Smooth muscle cell (in vitro differentiated cells): Measurements from ENCODE around the gene CCM2L. TPM values are rescaled to one million over a fixed set of nuclear protein-coding genes. Genes with fewer than 3 reads are reported as not detected.
A peak's percentile ranks its signal among the peaks of the same experiment; 100 is the strongest.

Experiments
- DNase-seq: peaks from one replicate; lab custom pipeline; 2025; ENCODE audit not compliant: unreplicated experiment; lab: John Stamatoyannopoulos, UW
- H2AFZ ChIP-seq: fragments of 200-600 bp; sonication (generic); 2 replicates; pipeline ENCODE4 v1.6.0; 2016; ENCODE audit warnings: antibody characterized with exemption, low read depth, mild to moderate bottlenecking
- H3F3A ChIP-seq: fragments of 200-600 bp; sonication (generic); 2 replicates; pipeline ENCODE4 v1.6.0; 2017; ENCODE audit warnings: antibody characterized with exemption, low read depth
- H3K27ac ChIP-seq: fragments of 200-600 bp; sonication (generic); 2 replicates; pipeline ENCODE4 v1.5.1; 2016; ENCODE audit warnings: low read depth, mild to moderate bottlenecking
- H3K27me3 ChIP-seq: fragments of 200-600 bp; sonication (generic); 2 replicates; pipeline ENCODE4 v1.6.1; 2016; ENCODE audit warnings: low read depth, mild to moderate bottlenecking
- H3K36me3 ChIP-seq: fragments of 200-600 bp; sonication (generic); 2 replicates; pipeline ENCODE4 v1.5.1; 2016; ENCODE audit warnings: low read depth
- H3K4me1 ChIP-seq: fragments of 200-600 bp; sonication (generic); 2 replicates; pipeline ENCODE4 v1.5.1; 2016; ENCODE audit warnings: low read depth
- H3K4me2 ChIP-seq: fragments of 200-600 bp; sonication (generic); 2 replicates; pipeline ENCODE4 v1.6.0; 2016; ENCODE audit warnings: mild to moderate bottlenecking
- H3K4me3 ChIP-seq: fragments of 200-600 bp; sonication (generic); 2 replicates; pipeline ENCODE4 v1.5.1; 2016; ENCODE audit warnings: mild to moderate bottlenecking
- H3K79me2 ChIP-seq: fragments of 200-600 bp; sonication (generic); 2 replicates; pipeline ENCODE4 v1.6.0; 2016; ENCODE audit warnings: low read depth, mild to moderate bottlenecking
- H3K9ac ChIP-seq: fragments of 200-600 bp; sonication (generic); 2 replicates; pipeline ENCODE4 v1.6.0; 2016; ENCODE audit warnings: low read depth
- H3K9me3 ChIP-seq: fragments of 200-600 bp; sonication (generic); replicated peaks from 2 replicates; pipeline ENCODE4 v1.5.1; 2016; ENCODE audit warnings: low read depth
- H4K20me1 ChIP-seq: fragments of 200-600 bp; sonication (generic); 2 replicates; pipeline ENCODE4 v1.6.0; 2016; ENCODE audit warnings: low read depth
- CTCF ChIP-seq: fragments of 200-600 bp; sonication (generic); IDR thresholded peaks from 2 replicates; pipeline ENCODE4 v1.5.1; 2017; ENCODE audit warnings: borderline replicate concordance, mild to moderate bottlenecking, antibody characterized with exemption; ENCODE audit not compliant: insufficient read depth, poor library complexity, severe bottlenecking
- WGBS: methylation state at CpG from one replicate; pipeline ENCODE4 v1.1.7; 2016; ENCODE audit warnings: low lambda C conversion rate; 5-methylcytosine and 5-hydroxymethylcytosine counted together
- polyA plus RNA-seq: library from polyadenylated mRNA; unstranded; fragments of >200 nt; fragmentation: Nextera tagmentation; extraction: Ambion mirVana; gene quantifications from 2 replicates; pipeline ENCODE4 v1.2.1, GENCODE V29; 2016
- total RNA-seq: library from RNA; depleted of rRNA; stranded (reverse); fragments of >200 nt; gene quantifications from 2 replicates; pipeline ENCODE4 v1.2.3, GENCODE V29; 2014

Gene CCM2L
- total and polyA plus RNA-seq, 2 experiments from 2014 or later, result 0.27 TPM; not detected in 1

- Histone ChIP-seq H3K9ac (no peak overlapping the region), H3F3A (no peaks in the 10 kb centered on the region), H3K9me3 (no peaks in the 10 kb centered on the region), H2AFZ (no peak overlapping the region), H3K27me3 (no peaks in the 10 kb centered on the region), H3K4me1 (peaks cover 5% of the 10 kb centered on the region), H3K36me3 (no peaks in the 10 kb centered on the region), H3K4me3 (no peak overlapping the region), H3K27ac (peak overlapping the region; percentile 77), H3K79me2 (no peaks in the 10 kb centered on the region), H3K4me2 (peak overlapping the region; percentile 5), H4K20me1 (no peaks in the 10 kb centered on the region)
- WGBS, result 93% methylated on average over 2 of the region's 2 CpGs
- no peak for DNase-seq
- no peak for TF ChIP-seq CTCF
Measured at GRCh38 chr20:32068174-32068573, 57.9 kb downstream of the CCM2L start.

- H3K9ac ChIP-seq, result no peak overlapping the region
- H4K20me1 ChIP-seq, result no peaks in the 10 kb centered on the region
- H3K4me1 ChIP-seq, result peaks cover 5% of the 10 kb centered on the region
- H2AFZ ChIP-seq, result no peak overlapping the region
- peak overlapping the region; percentile 46 for H3K27ac ChIP-seq
- H3K4me3 ChIP-seq, result peak overlapping the region; percentile 1
- no peak for DNase-seq
- peak overlapping the region; percentile 67 for H3K4me2 ChIP-seq
- H3K27me3 ChIP-seq, result peaks cover 11% of the 10 kb centered on the region
- no peak for TF ChIP-seq CTCF
- H3K9me3 ChIP-seq, result no peaks in the 10 kb centered on the region
- no peaks in the 10 kb centered on the region for H3F3A ChIP-seq
- no peaks in the 10 kb centered on the region for H3K36me3 ChIP-seq
- no peaks in the 10 kb centered on the region for H3K79me2 ChIP-seq
Measured at GRCh38 chr20:32069711-32070110, 59.5 kb downstream of the CCM2L start.

GRCh38 chr20:32070282-32070681 is 60.0 kb downstream of the CCM2L start:
- Histone ChIP-seq H3K4me1 (peaks cover 5% of the 10 kb centered on the region), H3K9ac (no peak overlapping the region), H3F3A (no peaks in the 10 kb centered on the region), H3K79me2 (no peaks in the 10 kb centered on the region), H3K36me3 (no peaks in the 10 kb centered on the region), H3K4me2 (no peak overlapping the region), H3K4me3 (no peak overlapping the region), H4K20me1 (no peaks in the 10 kb centered on the region), H2AFZ (no peak overlapping the region), H3K9me3 (no peaks in the 10 kb centered on the region), H3K27ac (no peak overlapping the region), H3K27me3 (peaks cover 17% of the 10 kb centered on the region)
- no peak for TF ChIP-seq CTCF
- WGBS, result 100% methylated on average over 1 of the region's 1 CpG
- DNase-seq, result no peak

- Histone ChIP-seq H3K4me2 (no peak overlapping the region), H3K79me2 (no peaks in the 10 kb centered on the region), H3K27ac (no peak overlapping the region), H3F3A (no peaks in the 10 kb centered on the region), H3K4me3 (no peak overlapping the region), H3K9ac (no peak overlapping the region), H3K9me3 (no peaks in the 10 kb centered on the region), H3K4me1 (peaks cover 5% of the 10 kb centered on the region), H2AFZ (no peak overlapping the region), H3K27me3 (peaks cover 21% of the 10 kb centered on the region), H3K36me3 (no peaks in the 10 kb centered on the region), H4K20me1 (no peaks in the 10 kb centered on the region)
- no peak for DNase-seq
- WGBS, result 79% methylated on average over 3 of the region's 4 CpGs
- TF ChIP-seq CTCF, result no peak
Measured at GRCh38 chr20:32070690-32071213, 60.5 kb downstream of the CCM2L start.
